ENCODE data around the gene ITIH1. TPM values are rescaled to one million over a fixed set of nuclear protein-coding genes. Genes with fewer than 3 reads are reported as not detected.

Gene ITIH1
- total RNA-seq, 1 donor from 2014 or later, result not detected

GRCh38 chr3:52841211-52841980, 64.0 kb downstream of the ITIH1 start:
- H3K4me3 Mint-ChIP-seq, result peak overlapping the region; percentile 51
- H3K9me3 Mint-ChIP-seq, result no peaks in the 10 kb centered on the region
- no peaks in the 10 kb centered on the region for H3K27me3 Mint-ChIP-seq (ENCODE audit: low read depth)
- H3K36me3 Mint-ChIP-seq (ENCODE audit: low read depth), result peaks cover 3% of the 10 kb centered on the region
- peaks cover 44% of the 10 kb centered on the region for H3K4me1 Mint-ChIP-seq
- peak overlapping the region; percentile 78 for H3K27ac Mint-ChIP-seq (ENCODE audit: unreplicated experiment)
- DNase-seq (ENCODE audit: low read depth, low spot score), result no peak
- TF ChIP-seq, protein P1, sequence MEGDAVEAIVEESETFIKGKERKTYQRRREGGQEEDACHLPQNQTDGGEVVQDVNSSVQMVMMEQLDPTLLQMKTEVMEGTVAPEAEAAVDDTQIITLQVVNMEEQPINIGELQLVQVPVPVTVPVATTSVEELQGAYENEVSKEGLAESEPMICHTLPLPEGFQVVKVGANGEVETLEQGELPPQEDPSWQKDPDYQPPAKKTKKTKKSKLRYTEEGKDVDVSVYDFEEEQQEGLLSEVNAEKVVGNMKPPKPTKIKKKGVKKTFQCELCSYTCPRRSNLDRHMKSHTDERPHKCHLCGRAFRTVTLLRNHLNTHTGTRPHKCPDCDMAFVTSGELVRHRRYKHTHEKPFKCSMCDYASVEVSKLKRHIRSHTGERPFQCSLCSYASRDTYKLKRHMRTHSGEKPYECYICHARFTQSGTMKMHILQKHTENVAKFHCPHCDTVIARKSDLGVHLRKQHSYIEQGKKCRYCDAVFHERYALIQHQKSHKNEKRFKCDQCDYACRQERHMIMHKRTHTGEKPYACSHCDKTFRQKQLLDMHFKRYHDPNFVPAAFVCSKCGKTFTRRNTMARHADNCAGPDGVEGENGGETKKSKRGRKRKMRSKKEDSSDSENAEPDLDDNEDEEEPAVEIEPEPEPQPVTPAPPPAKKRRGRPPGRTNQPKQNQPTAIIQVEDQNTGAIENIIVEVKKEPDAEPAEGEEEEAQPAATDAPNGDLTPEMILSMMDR (conservative IDR thresholded peaks at IDR 0.05), result no peak

Other genes starting within 250 kb of the ITIH1 start
- 389 and 392 TPM in 2 replicates for gene NT5DC2, start 243.7 kb upstream of the ITIH1 start, total RNA-seq
- 26.2 and 29.8 TPM in 2 replicates for gene UQCC5, start 241.0 kb upstream of the ITIH1 start, total RNA-seq
- gene PBRM1, start 91.7 kb upstream of the ITIH1 start, total RNA-seq, result 107 and 109 TPM in 2 replicates
- 142 TPM in 2 replicates for gene GNL3, start 91.6 kb upstream of the ITIH1 start, total RNA-seq
- 64.1 and 69.9 TPM in 2 replicates for gene GLT8D1, start 71.8 kb upstream of the ITIH1 start, total RNA-seq
- 101 and 109 TPM in 2 replicates for gene SPCS1, start 71.5 kb upstream of the ITIH1 start, total RNA-seq
- 45.9 and 52.3 TPM in 2 replicates for gene NEK4, start 6.7 kb upstream of the ITIH1 start, total RNA-seq
- gene ITIH3, start 17.2 kb downstream of the ITIH1 start, total RNA-seq, result 0.52 TPM in 1 of 2 replicates, not detected in the other
- gene ITIH4, start 53.1 kb downstream of the ITIH1 start, total RNA-seq, result 6.3 and 8.6 TPM in 2 replicates
- 3.4 and 4.1 TPM in 2 replicates for gene MUSTN1, start 57.4 kb downstream of the ITIH1 start, total RNA-seq
- 20.3 and 21.3 TPM in 2 replicates for gene STIMATE, start 119.9 kb downstream of the ITIH1 start, total RNA-seq

All from neural crest cell (in vitro differentiated cells).